HG02852 (cell line): ENCODE data around the gene NELFE.
"Not testable (repeated sequence)": the region's sequence is repeated elsewhere in the genome, so short reads cannot be mapped to it uniquely, and the experiment has no call there.

ENCODE experiments used
- ATAC-seq: cut with Tn5 transposase; IDR thresholded peaks from one replicate; pipeline ENCODE4 v1.9.1; 2021; ENCODE audit warnings: mild to moderate bottlenecking, moderate library complexity; ENCODE audit not compliant: unreplicated experiment

The NELFE gene

DNA sequence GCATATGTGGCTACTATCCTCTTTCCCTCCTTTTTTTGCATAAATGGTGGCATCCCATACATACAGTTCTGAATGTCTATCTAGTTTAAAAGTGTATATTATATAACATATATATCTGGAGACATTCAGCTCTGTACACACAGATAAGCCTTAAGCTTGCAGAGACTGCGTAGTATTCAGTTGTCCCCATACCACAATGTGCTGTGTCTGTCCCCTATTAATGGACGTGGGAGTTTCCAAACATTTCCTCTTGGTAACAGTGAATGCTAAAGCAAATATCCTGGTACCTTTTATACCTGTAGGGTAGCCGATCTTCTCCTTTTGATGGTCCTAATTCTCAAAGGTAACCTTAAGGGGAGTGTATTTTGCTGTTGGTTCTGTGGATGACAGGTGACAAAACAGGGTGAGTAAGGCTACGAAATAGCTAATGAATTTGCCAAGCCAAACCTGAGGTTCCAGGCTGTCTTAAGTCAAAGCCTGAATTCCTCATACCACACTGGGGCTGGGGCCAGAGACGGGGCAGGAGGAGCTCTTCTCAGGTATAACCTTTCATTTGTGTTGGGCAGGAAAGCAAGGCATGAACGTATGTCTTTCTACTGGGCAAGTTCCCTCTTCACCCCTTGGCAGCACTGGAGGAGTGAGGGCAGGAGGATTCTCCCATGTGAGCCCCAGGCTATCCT, 39.0 kb downstream of the NELFE start:
- no peak for ATAC-seq

GRCh38 chr6:31918069-31918720, 40.6 kb downstream of the NELFE start:
- ATAC-seq, result no peak

- ATAC-seq, result no peak
Measured at GRCh38 chr6:31915756-31916155, 43.0 kb downstream of the NELFE start.

GRCh38 chr6:31915351-31915750, 43.4 kb downstream of the NELFE start:
- no peak for ATAC-seq

GRCh38 chr6:31911826-31912585, 46.8 kb downstream of the NELFE start:
- no peak for ATAC-seq

- ATAC-seq, result not testable (repeated sequence)
Measured at GRCh38 chr6:31909298-31909697, 49.5 kb downstream of the NELFE start.

GRCh38 chr6:31908791-31909190, 50.0 kb downstream of the NELFE start:
- peak; percentile 83 for ATAC-seq

DNA sequence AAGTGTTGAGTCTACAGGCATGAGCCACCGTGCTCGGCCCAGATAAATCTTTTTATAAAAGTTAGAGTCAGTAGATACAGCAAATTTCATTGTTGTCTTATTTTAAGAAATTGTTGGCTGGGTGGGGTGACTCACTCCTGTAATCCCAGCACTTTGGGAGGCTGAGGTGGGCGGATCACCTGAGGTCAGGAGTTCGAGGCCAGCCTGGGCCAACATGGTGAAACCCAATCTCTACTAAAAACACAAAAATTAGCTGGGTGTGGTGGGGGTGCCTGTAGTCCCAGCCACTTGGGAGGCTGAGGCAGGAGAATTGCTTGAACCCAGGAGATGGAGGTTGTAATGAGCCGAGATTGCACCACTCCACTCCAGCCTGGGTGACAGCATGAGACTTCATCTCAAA, 50.5 kb downstream of the NELFE start:
- ATAC-seq, result not testable (repeated sequence)

DNA sequence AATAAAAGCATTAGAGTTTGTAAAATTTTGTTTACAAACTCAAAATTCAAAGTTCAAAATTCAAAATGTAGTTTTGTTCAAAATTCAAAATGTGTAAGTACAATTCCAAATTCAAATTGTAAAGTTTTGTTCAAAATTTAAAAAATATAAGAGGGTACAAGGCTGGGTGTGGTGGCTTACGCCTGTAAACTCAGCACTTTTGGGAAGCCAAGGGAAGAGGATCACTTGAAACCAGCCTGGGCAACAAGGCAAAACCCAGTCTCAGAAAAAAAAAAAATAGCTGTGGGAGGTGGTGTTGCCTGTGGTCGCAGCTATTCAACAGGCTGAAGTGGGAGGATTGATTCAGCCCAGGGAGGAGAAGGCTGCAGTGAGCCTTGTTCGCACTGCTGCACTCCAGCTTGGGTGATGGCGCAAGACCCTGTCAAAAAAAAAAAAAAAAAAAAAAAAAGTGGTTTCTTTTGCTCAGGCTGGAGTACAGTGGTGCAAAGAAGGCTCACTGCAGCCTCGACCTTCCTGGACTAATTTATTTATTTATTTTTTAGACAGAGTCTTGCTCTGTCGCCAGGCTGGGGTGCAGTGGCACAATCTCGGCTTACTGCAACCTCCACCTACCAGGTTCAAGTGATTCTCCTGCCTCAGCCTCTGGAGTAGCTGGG, 51.5 kb downstream of the NELFE start:
- ATAC-seq, result no peak

DNA sequence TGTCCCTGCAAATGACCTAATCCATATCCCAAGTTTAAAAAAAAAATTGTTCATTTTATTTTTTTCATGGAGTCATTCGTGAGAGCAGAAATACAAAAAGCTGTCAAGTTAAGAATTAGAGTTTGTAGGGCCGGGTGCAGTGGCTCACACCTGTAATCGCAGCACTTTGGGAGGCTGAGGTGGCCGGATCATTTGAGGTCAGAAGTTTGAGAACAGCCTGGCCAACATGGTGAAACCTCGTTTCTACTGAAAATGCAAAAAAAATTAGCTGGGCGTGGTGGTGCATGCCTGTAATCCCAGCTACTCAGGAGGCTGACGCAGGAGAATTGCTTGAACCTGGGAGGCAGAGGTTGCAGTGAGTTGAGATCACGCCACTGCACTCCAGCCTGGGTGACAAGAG, 52.0 kb downstream of the NELFE start:
- not testable (repeated sequence) for ATAC-seq

GRCh38 chr6:31906122-31906521, 52.6 kb downstream of the NELFE start:
- no peak for ATAC-seq

DNA sequence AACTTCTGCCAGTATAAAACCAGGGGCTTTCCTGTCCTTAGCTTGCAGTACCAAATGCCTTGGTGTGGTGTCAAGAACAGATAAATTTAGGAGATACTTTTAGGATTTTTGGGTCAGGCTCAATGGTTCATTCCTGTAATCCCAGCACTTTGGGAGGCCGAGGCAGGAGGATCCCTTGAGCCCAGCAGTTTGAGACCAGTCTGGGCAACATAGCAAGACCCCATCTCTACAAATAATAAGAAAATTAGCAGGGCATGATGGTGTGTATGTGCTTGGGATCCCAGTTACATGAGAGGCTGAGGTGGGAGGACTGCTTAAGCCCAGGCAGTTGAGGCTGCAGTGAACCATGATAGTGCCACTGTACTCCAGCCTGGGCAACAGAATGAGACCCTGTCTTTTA, 53.7 kb downstream of the NELFE start:
- ATAC-seq, result no peak

DNA sequence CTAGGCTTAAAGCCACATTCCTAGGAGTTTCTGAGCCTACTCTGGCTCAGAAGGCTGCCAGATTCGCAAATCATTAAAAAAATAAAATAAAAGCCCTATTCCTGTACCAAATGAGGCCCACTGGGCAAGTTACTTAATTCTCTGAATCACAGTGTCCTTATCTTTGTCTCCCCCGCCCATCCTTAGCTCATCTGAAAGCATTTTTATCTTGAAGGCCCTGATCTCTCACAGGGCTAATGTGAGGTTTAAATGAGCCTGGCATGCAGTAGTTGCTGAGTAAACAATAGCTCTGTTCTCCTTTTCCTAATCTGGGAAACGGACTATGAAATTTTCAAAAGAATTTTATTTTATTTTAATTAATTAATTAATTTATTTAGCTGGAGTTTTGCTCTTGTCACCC, 54.8 kb downstream of the NELFE start:
- no peak for ATAC-seq
